ENCODE results near the gene RDH5.
"Not testable (repeated sequence)": the region's sequence is repeated elsewhere in the genome, so short reads cannot be mapped to it uniquely, and the experiment has no call there.

RDH5 gene

DNA sequence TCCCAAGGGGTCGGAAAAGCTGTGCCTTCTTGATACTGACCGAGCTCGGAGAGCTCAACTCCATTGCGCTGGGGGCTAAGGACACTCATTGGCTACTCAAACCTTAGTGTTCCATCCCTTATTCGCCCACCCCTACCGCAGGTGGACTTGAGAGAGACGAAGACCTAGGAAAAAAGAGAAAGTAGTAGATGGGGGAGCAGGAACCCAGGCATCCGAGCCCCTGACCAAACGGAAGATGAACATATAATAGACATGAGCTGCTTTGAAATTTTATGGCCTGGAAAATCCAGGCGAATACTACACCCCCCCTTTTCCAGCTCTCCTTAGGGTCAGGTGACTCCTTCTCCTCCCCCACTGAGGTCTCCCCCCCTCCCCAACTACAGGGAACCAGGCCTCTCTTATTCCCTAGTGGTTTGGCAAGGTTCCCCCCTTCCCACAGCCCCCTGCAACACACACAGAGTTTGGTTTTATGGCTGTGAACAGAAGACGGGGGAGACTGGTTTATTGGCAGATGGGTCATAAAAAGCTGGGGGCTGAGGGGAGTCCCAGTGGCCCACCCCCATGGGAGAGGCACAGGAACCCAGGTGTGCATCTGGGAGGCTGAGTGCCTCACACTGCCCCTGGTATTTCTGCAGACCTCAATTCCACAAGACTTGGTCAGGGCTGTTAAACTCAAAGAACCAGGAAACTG, 24.3 kb downstream of the RDH5 start:
- peak; percentile 37 for DNase-seq

- DNase-seq, result peak; percentile 67
Measured at GRCh38 chr12:55745361-55746173, 25.4 kb downstream of the RDH5 start.

- DNase-seq, result no peak
Measured at GRCh38 chr12:55746174-55746912, 26.1 kb downstream of the RDH5 start.

GRCh38 chr12:55746913-55747231, 26.7 kb downstream of the RDH5 start:
- no peak for DNase-seq

GRCh38 chr12:55748230-55748993, 28.2 kb downstream of the RDH5 start:
- DNase-seq, result no peak

DNA sequence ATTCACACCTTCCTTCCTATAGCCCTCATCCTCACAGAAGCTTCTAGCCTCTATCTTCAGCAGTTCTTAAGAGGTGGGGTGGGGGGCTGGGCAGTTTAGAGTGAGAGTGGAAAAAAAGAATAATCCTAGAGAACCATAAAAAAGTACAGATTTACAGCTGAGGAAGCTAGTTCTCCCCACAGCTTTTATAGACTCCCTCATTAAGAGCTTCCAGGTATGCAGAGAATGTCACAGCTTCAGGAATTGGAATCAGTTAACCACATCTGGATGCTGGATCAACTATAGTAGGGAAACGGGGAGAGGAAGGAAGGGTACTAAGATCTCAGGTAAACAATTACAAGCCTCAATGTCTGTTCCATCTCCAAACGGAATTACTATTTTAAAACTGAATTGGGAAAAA, 35.1 kb downstream of the RDH5 start:
- no peak for DNase-seq

GRCh38 chr12:55757701-55758100, 37.5 kb downstream of the RDH5 start:
- no peak for DNase-seq

GRCh38 chr12:55758575-55758974, 38.4 kb downstream of the RDH5 start:
- not testable (repeated sequence) for DNase-seq

DNA sequence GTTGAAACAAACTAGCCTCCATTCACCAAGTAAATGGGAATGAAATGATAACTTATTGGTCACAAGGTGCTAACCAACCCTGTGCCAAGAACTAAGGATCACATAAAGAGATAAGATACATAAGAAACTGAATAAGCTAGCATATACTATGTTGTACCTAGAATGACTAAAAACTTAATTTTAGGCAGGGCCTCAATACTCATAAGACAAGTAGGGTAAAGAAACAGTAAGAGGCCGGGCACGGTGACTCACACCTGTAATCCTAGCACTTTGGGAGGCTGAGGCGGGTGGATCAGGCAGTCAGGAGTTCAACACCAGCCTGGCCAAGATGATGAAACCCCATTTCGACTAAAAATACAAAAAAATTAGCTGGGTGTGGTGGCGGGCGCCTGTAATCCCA, 40.5 kb downstream of the RDH5 start:
- no peak for DNase-seq

- no peak for DNase-seq
Measured at GRCh38 chr12:55762646-55763045, 42.5 kb downstream of the RDH5 start.

DNA sequence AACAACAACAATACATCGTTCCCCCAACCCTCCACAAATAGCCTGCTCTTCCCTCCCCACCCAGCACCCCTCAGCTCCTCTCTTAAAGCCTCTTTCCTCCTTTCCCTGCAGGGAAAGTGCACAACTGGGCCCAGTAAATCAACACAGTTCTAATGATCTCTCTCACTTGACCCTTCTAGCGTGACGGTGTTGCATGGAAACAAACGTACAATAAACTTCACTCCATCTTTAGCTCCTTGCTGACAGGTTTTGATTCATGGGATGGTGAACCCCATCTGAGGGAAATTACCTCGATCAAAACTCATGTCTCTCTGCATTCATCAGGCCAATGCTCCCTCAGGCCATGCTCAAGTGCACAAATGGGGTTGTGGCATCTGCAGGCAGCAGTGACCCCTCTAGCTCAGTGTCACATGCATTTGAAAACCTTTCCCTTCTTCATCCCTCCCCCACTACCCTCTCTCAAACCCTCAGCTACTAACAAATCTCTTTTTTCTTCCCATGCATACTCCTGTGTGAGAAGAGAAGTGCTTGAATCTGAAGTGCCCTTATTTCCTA, 45.6 kb downstream of the RDH5 start:
- DNase-seq, result peak; percentile 21

DNA sequence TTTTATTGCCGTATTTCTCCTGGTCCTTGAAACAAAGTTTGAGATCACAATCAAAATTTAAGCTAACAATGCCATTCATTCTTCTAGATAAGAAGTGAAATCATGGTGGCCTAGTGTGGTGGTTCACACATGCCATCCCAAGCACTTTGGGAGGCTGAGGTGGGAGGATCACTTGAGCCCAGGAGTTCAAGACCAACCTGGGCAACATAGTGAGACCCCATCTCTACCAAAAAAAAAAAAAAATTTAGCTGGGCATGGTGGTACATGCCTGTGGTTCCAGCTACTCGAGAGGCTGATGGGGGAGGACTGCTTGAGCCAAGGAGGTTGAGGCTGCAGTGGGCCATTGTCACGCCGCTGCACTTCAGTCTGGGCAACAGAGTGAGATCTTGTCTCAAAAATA, 47.0 kb downstream of the RDH5 start:
- no peak for DNase-seq

DNA sequence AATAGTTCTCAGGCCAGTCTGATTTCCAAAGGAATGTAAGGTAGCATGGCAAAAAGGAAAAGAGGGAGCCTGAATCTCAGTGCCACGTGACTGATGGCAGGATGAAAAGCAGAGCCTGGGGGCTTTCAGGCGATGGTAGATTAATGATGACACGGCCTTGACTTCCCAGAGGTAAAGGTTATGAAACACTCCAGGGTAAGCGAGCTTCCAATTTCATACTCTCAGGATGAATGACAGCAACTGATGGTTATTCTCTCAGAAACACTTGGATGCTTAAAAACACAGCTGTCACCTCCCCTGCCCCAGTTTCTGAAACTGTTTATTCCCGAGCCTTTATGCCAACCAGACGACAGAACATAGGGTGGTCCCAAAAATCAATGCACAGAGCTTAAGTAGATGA, 51.5 kb downstream of the RDH5 start:
- no peak for DNase-seq
